M059J (cell line): ENCODE results near the gene PROZ. TPM values are rescaled to one million over a fixed set of nuclear protein-coding genes. Genes with fewer than 3 reads are reported as not detected.
"Not testable (repeated sequence)": the region's sequence is repeated elsewhere in the genome, so short reads cannot be mapped to it uniquely, and the experiment has no call there.

Source experiments
- DNase-seq: peaks from one replicate; pipeline ENCODE4 v3.0.0-alpha.2; 2012; ENCODE audit warnings: low read depth
- total RNA-seq: library from RNA; depleted of rRNA; stranded (reverse); fragments of >200 nt; shearing (Covaris generic); gene quantifications from 2 replicates; pipeline ENCODE4 v1.2.3, GENCODE V29; 2014

The PROZ gene
- total RNA-seq, 1 experiment from 2014 or later, result not detected

GRCh38 chr13:113155201-113155600 is 3.2 kb upstream of the PROZ start:
- DNase-seq, result no peak

GRCh38 chr13:113155982-113156655 is 2.3 kb upstream of the PROZ start:
- DNase-seq, result no peak

- DNase-seq, result no peak
These were observed 1.1 kb upstream of the PROZ start for GRCh38 chr13:113157206-113157928.

GRCh38 chr13:113158946-113159345 is 498 bp downstream of the PROZ start:
- DNase-seq, result no peak

- DNase-seq, result no peak
These were observed 1.3 kb downstream of the PROZ start for GRCh38 chr13:113159701-113160100.

- DNase-seq, result no peak
These were observed 2.5 kb downstream of the PROZ start for GRCh38 chr13:113160983-113161382.

- DNase-seq, result no peak
These were observed 3.0 kb downstream of the PROZ start for GRCh38 chr13:113161433-113161832.

GRCh38 chr13:113161975-113162374 is 3.5 kb downstream of the PROZ start:
- not testable (repeated sequence) for DNase-seq

- DNase-seq, result no peak
These were observed 4.6 kb downstream of the PROZ start for GRCh38 chr13:113162783-113163685.

- no peak for DNase-seq
These were observed 6.0 kb downstream of the PROZ start for GRCh38 chr13:113164492-113164891.

GRCh38 chr13:113166266-113166665 is 7.8 kb downstream of the PROZ start:
- DNase-seq, result no peak

GRCh38 chr13:113166681-113167080 is 8.2 kb downstream of the PROZ start:
- DNase-seq, result no peak

- DNase-seq, result no peak
These were observed 8.7 kb downstream of the PROZ start for GRCh38 chr13:113167155-113167554.

- no peak for DNase-seq
These were observed 9.1 kb downstream of the PROZ start for GRCh38 chr13:113167575-113167974.

- DNase-seq, result no peak
These were observed 9.8 kb downstream of the PROZ start for GRCh38 chr13:113168211-113168610.

GRCh38 chr13:113169277-113170272 is 11.1 kb downstream of the PROZ start:
- no peak for DNase-seq

GRCh38 chr13:113170511-113170910 is 12.1 kb downstream of the PROZ start:
- DNase-seq, result no peak

GRCh38 chr13:113171250-113172125 is 13.0 kb downstream of the PROZ start:
- no peak for DNase-seq

GRCh38 chr13:113172419-113172926 is 14.0 kb downstream of the PROZ start:
- DNase-seq, result no peak

- DNase-seq, result no peak
These were observed 17.8 kb downstream of the PROZ start for GRCh38 chr13:113176280-113176679.
